ENCODE results near the gene KRTAP10-4. TPM values are rescaled to one million over a fixed set of nuclear protein-coding genes. Genes with fewer than 3 reads are reported as not detected.
"Not testable (repeated sequence)": the region's sequence is repeated elsewhere in the genome, so short reads cannot be mapped to it uniquely, and the experiment has no call there.

KRTAP10-4 gene
- total RNA-seq = not detected in 2 replicates
- not detected in 2 replicates for polyA plus RNA-seq

- 90% methylated on average over 21 of the region's 25 CpGs for WGBS (ENCODE audit: low lambda C conversion rate, missing lambda C conversion rate)
- not testable (repeated sequence) for H3K4me1 ChIP-seq (ENCODE audit: insufficient read depth); H3K4me2 ChIP-seq; H3K36me3 ChIP-seq (replicated peaks; ENCODE audit: insufficient read depth, low read depth); H4K20me1 ChIP-seq (ENCODE audit: insufficient read depth, poor library complexity, severe bottlenecking); H3K27ac ChIP-seq; H3K79me2 ChIP-seq; H3K9me3 ChIP-seq (ENCODE audit: low read depth); H3K9me2 ChIP-seq (replicated peaks; ENCODE audit: insufficient read depth); H2AFZ ChIP-seq; H3K27me3 ChIP-seq; DNase-seq (ENCODE audit: low spot score); H3K4me3 ChIP-seq
These were observed at the start of gene KRTAP10-4 for GRCh38 chr21:44573630-44574456. Gene KRTAP10-4 (plus strand): TSS chr21:44573729. CDS start chr21:44573759, 30 bp downstream.

GRCh38 chr21:44524414-44525371 lies 48.8 kb upstream of the KRTAP10-4 start:
- Histone ChIP-seq H3K4me3 (no peak overlapping the region), H3K9me3 (ENCODE audit: low read depth) (no peaks in the 10 kb centered on the region), H3K36me3 (replicated peaks; ENCODE audit: insufficient read depth, low read depth) (no peaks in the 10 kb centered on the region), H3K9me2 (replicated peaks; ENCODE audit: insufficient read depth) (no peaks in the 10 kb centered on the region), H3K79me2 (no peaks in the 10 kb centered on the region), H3K27me3 (no peaks in the 10 kb centered on the region), H4K20me1 (ENCODE audit: insufficient read depth, poor library complexity, severe bottlenecking) (no peaks in the 10 kb centered on the region), H3K4me1 (ENCODE audit: insufficient read depth) (no peaks in the 10 kb centered on the region), H2AFZ (no peak overlapping the region), H3K4me2 (no peak overlapping the region), H3K27ac (no peak overlapping the region)
- 76% methylated on average over 2 of the region's 2 CpGs for WGBS (ENCODE audit: low lambda C conversion rate, missing lambda C conversion rate)
- no peak for DNase-seq (ENCODE audit: low spot score)
- TF ChIP-seq EZH2 (IDR thresholded peaks at IDR 0.05; ENCODE audit: borderline replicate concordance) = no peak
- TF ChIP-seq EZH2phosphoT487 (IDR thresholded peaks at IDR 0.05; ENCODE audit: low read depth, severe bottlenecking, unreplicated experiment) = no peak
- no peak for TF ChIP-seq CTCF (IDR thresholded peaks at IDR 0.05; ENCODE audit: poor library complexity)

GRCh38 chr21:44525391-44526095 lies 48.0 kb upstream of the KRTAP10-4 start:
- DNase-seq (ENCODE audit: low spot score) = no peak
- Histone ChIP-seq H3K4me2 (no peak overlapping the region), H3K27me3 (no peaks in the 10 kb centered on the region), H3K27ac (no peak overlapping the region), H2AFZ (no peak overlapping the region), H4K20me1 (ENCODE audit: insufficient read depth, poor library complexity, severe bottlenecking) (no peaks in the 10 kb centered on the region), H3K79me2 (no peaks in the 10 kb centered on the region), H3K9me2 (replicated peaks; ENCODE audit: insufficient read depth) (no peaks in the 10 kb centered on the region), H3K4me3 (no peak overlapping the region), H3K36me3 (replicated peaks; ENCODE audit: insufficient read depth, low read depth) (no peaks in the 10 kb centered on the region), H3K4me1 (ENCODE audit: insufficient read depth) (no peaks in the 10 kb centered on the region), H3K9me3 (ENCODE audit: low read depth) (no peaks in the 10 kb centered on the region)
- 94% methylated on average over 20 of the region's 20 CpGs for WGBS (ENCODE audit: low lambda C conversion rate, missing lambda C conversion rate)
- TF ChIP-seq EZH2 (IDR thresholded peaks at IDR 0.05; ENCODE audit: borderline replicate concordance) (no peak), CTCF (IDR thresholded peaks at IDR 0.05; ENCODE audit: poor library complexity) (no peak), EZH2phosphoT487 (IDR thresholded peaks at IDR 0.05; ENCODE audit: low read depth, severe bottlenecking, unreplicated experiment) (no peak)
